Fibroblast of lung (primary cell): ENCODE data around the gene CDC6. TPM values are rescaled to one million over a fixed set of nuclear protein-coding genes. Genes with fewer than 3 reads are reported as not detected.
A peak's percentile ranks its signal among the peaks of the same experiment; 100 is the strongest.

Experiments used
- DNase-seq, 2 donors: peaks; one replicate each; pipeline versions ENCODE4 v3.0.0 to v3.0.0-alpha.2; 2010; ENCODE audit warnings: low read depth in 2 of 2
- H2AFZ ChIP-seq: 2 replicates; pipeline ENCODE4 v1.5.1; 2012; ENCODE audit warnings: low read length, control low read depth, inconsistent platforms
- H3K27ac ChIP-seq: 2 replicates; pipeline ENCODE4 v1.5.1; 2011; ENCODE audit warnings: low read length, control low read depth; ENCODE audit not compliant: insufficient read depth
- H3K27me3 ChIP-seq: 2 replicates; pipeline ENCODE4 v1.5.1; 2011; ENCODE audit warnings: mild to moderate bottlenecking, low read length; ENCODE audit not compliant: control insufficient read depth, insufficient read depth
- H3K36me3 ChIP-seq: 2 replicates; pipeline ENCODE4 v1.5.1; 2011; ENCODE audit warnings: low read length; ENCODE audit not compliant: control insufficient read depth, insufficient read depth
- H3K4me1 ChIP-seq: 2 replicates; pipeline ENCODE4 v1.5.1; 2011; ENCODE audit warnings: low read length; ENCODE audit not compliant: control insufficient read depth, insufficient read depth; ENCODE audit errors: extremely low read depth
- H3K4me2 ChIP-seq: 2 replicates; pipeline ENCODE4 v1.5.1; 2011; ENCODE audit warnings: low read length, control low read depth; ENCODE audit not compliant: insufficient read depth; ENCODE audit errors: extremely low read depth
- H3K4me3 ChIP-seq, 4 experiments: fragments of 200-600 bp in 1 of 4; sonication (generic) in 1 of 4; replicated peaks in 1 of 4; 2 replicates each; pipeline ENCODE4 v1.5.1; 2011 to 2016; ENCODE audit warnings: low read length in 4 of 4, low read depth in 3 of 4, mild to moderate bottlenecking in 3 of 4, control low read depth in 2 of 4, inconsistent platforms in 1 of 4, mixed read lengths in 1 of 4; ENCODE audit not compliant: insufficient read depth in 1 of 4; ENCODE audit errors: control extremely low read depth in 1 of 4
- H3K79me2 ChIP-seq: 2 replicates; pipeline ENCODE4 v1.5.1; 2012; ENCODE audit warnings: mild to moderate bottlenecking, low read length, inconsistent platforms; ENCODE audit not compliant: control insufficient read depth, insufficient read depth
- H3K9ac ChIP-seq: 2 replicates; pipeline ENCODE4 v1.5.1; 2011; ENCODE audit warnings: mild to moderate bottlenecking, low read length, control low read depth; ENCODE audit not compliant: insufficient read depth
- H3K9me3 ChIP-seq: 2 replicates; pipeline ENCODE4 v1.5.1; 2012; ENCODE audit warnings: low read depth, low read length; ENCODE audit not compliant: control insufficient read depth, insufficient read depth
- H4K20me1 ChIP-seq: 2 replicates; pipeline ENCODE4 v1.5.1; 2011; ENCODE audit warnings: low read length; ENCODE audit not compliant: control insufficient read depth, insufficient read depth; ENCODE audit errors: extremely low read depth
- CTCF ChIP-seq, 2 donors: IDR thresholded peaks in 1 of 2; conservative IDR thresholded peaks in 1 of 2; 1 replicate in 1 of 2; 2 replicates in 1 of 2; pipeline ENCODE4 v1.5.1; 2011 to 2012; ENCODE audit warnings: low read length in 2 of 2, control low read depth in 1 of 2, inconsistent platforms in 1 of 2, low read depth in 1 of 2, mild to moderate bottlenecking in 1 of 2
- EZH2 ChIP-seq: IDR thresholded peaks from 2 replicates; pipeline ENCODE4 v1.5.1; 2012; ENCODE audit warnings: low read length, control low read depth, mild to moderate bottlenecking; ENCODE audit errors: missing control alignments
- polyA plus RNA-seq, 2 donors: library from polyadenylated mRNA; depleted of rRNA in 1 of 2; stranded (reverse) in 1 of 2; unstranded in 1 of 2; fragments of >200 nt; gene quantifications; 2 replicates each; pipeline ENCODE4 v1.2.1, GENCODE V29; 2011 to 2012; ENCODE audit warnings: missing spikeins in 1 of 2
- total RNA-seq: library from RNA; depleted of rRNA; stranded (reverse); fragments of >200 nt; gene quantifications from 2 replicates; pipeline ENCODE4 v1.2.1, GENCODE V29; 2014

Gene CDC6
- total and polyA plus RNA-seq, 2 donors (not counting 1 experiment from before 2014, with no cell fraction given): 4.5 to 16.3 TPM

DNA sequence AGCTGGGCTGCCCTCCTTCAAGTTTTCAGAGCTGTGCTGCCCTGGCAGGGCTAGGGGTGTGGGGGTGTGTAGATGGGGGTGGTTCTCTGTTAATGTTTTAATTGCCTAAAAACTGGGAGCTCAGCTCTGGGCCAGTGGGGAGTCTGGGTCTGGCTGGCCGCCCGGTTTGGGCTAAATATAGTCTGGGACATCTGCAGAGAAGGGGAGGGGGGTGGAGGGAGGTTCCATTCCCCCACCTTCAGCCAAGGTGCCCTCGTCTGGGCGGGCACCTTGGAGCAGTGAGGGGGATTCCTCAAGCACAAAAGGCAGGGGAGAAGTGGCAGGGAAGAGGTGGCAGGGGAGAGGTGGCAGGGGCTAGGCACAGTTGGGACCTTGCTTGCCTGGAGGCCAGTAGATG is 34.3 kb downstream of the CDC6 start:
- Histone ChIP-seq H2AFZ (no peak overlapping the region), H3K27ac (peak overlapping the region; percentile 95), H4K20me1 (no peaks in the 10 kb centered on the region), H3K9ac (peak overlapping the region; percentile 71), H3K27me3 (no peaks in the 10 kb centered on the region), H3K4me2 (peak overlapping the region; percentile 53), H3K4me1 (peaks cover 64% of the 10 kb centered on the region), H3K4me3 (peak overlapping the region; percentile 1 to 99 (median 30)), H3K9me3 (no peaks in the 10 kb centered on the region), H3K79me2 (peaks cover 75% of the 10 kb centered on the region), H3K36me3 (no peaks in the 10 kb centered on the region)
- no peak for TF ChIP-seq CTCF (conservative IDR thresholded peaks at IDR 0.05 in 1 of 2, IDR thresholded peaks at IDR 0.05 in 1 of 2; ENCODE audit: low read depth in 1 of 2, low read length in 2 of 2)
- TF ChIP-seq EZH2: no peak
- no peak for DNase-seq

GRCh38 chr17:40322358-40323315 is 35.0 kb downstream of the CDC6 start:
- no peaks in the 10 kb centered on the region for H4K20me1 ChIP-seq
- peaks cover 66% of the 10 kb centered on the region for H3K4me1 ChIP-seq
- peak overlapping the region; percentile 53 for H3K4me2 ChIP-seq
- no peak overlapping the region for H2AFZ ChIP-seq
- no peaks in the 10 kb centered on the region for H3K36me3 ChIP-seq
- H3K27ac ChIP-seq: peak overlapping the region; percentile 95
- DNase-seq: peak; percentile 74 to 78
- TF ChIP-seq EZH2 (no peak), CTCF (conservative IDR thresholded peaks at IDR 0.05 in 1 of 2, IDR thresholded peaks at IDR 0.05 in 1 of 2; ENCODE audit: low read depth in 1 of 2, low read length in 2 of 2) (no peak)
- H3K9me3 ChIP-seq: no peaks in the 10 kb centered on the region
- peaks cover 82% of the 10 kb centered on the region for H3K79me2 ChIP-seq
- H3K9ac ChIP-seq: peak overlapping the region; percentile 71
- no peaks in the 10 kb centered on the region for H3K27me3 ChIP-seq
- peak overlapping the region; percentile 1 to 99 (median 30) for H3K4me3 ChIP-seq
